Posterior vena cava (tissue), 2 donors: ENCODE data around the gene FCN1. TPM values are rescaled to one million over a fixed set of nuclear protein-coding genes. Genes with fewer than 3 reads are reported as not detected.

ENCODE experiments used
- DNase-seq: peaks from one replicate; pipeline ENCODE4 v3.0.0-alpha.2; 2020; ENCODE audit warnings: low spot score
- intact Hi-C, 2 donors: fragments of 100-400 bp; cut with DNase I; formaldehyde crosslinking; loops; one replicate each; pipeline versions ENCODE4 v1.14.1 to v1.14.2; 2022 to 2023
- long read RNA-seq, 2 donors: library from polyadenylated mRNA; unstranded; transcript quantifications; one replicate each; pipeline ENCODE4 v2.0.0, GENCODE V29; 2020 to 2021
- total RNA-seq, 2 donors: library from RNA; stranded (reverse); fragmentation: NEBNext Ultra II Directional; extraction: Animal tissue kit (Norgen Biotek cat#: 25700); gene quantifications; one replicate each; pipeline ENCODE4 v1.2.1, GENCODE V29; 2021
- donor health status: DM: yes; HTN: yes; CAD: no.
- donor health status: DM: yes; HTN: yes; CAD: no.

The FCN1 gene
- total RNA-seq, result 10 to 100 TPM in 1 of 2 donors, 1 to 10 TPM in 1; 7.1 to 16.5 TPM
- long read RNA-seq, donor 1, partial matches to known transcripts, result 1 of 10 reads
- long read RNA-seq, donor 1, other reads (novel, unspliced or antisense), result 6 of 10 reads
- long read RNA-seq, donor 2, transcript FCN1-201 (9 exons, 1,286 nt), result major isoform, 28 of 30 reads
- long read RNA-seq, donor 2, partial matches to known transcripts, result 0 of 30 reads
- long read RNA-seq, donor 2, other reads (novel, unspliced or antisense), result 2 of 30 reads

- intact Hi-C loops, result loop anchor here in 1 of 2 donors (5.0 kb wide), 1 partner anchor 350 kb away; no protein-coding TSS in a partner anchor
- DNase-seq, result no peak
Observed at GRCh38 chr9:134917431-134918373, at the start of gene FCN1. TSS of gene FCN1 (minus strand) at chr9:134917912. CDS start at chr9:134917871, 41 bp downstream.

DNA sequence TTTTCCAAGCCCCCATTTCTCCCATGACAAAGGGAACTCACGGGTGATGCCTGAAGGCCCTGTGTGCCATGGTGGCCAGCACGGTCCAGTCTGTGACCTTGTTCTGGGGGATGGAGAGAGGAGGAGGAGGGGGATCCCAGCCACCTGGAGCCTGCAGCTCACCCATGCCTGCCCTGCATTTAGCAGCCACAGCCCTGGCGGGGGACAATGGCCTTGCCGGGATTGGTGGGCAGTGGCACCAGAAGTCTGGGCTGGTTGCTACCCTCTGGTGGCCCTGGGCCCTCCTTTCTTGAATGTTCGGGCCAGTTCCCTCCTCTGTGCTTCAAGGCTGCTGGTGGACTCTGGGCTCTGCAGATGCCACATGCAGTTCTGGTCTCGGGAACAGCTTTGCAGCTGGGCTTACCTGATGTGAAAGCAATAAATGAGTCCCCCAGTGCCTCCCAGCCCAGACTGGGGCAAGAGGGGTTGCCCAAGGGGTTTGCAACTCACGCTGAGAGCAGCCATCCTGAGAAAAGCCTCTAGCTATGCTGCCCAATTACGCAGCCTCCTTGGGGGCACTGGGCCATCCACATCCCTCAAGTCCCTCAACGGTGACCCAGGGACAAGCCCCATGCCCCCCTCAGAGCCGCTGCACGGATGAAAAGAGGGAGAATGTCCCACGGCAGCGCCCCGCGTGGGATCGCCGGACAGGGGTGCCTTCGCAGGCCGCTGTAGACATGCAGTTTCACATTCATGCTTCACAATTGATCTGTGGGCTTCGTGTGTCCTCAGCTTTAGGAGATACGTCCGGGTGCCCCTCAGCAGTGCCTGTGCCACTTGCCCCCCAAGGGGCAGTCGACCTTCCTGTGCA lies 49.2 kb upstream of the FCN1 start:
- DNase-seq, result peak; percentile 63
- intact Hi-C loops, result no loop called here

DNA sequence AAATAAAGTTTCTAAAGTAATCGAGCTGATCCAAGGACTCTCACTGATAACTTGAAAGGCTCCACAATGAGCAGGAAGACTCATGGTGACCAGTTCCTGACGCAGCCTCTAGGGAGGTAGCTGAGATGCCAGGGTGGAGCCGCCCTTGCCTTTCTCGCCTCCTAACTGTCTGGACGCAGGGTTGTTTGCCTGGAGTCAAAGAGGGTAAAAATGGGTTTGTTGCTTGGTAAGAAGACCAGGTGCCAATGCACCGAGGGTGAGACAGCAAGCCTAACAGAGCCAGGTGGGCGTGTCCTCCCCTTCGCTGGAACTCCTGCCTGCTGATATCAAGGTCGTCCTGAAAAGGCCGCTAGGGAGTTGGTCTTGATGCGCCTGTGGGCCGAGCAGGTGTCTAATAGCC lies 48.6 kb upstream of the FCN1 start:
- peak; percentile 43 for DNase-seq
- intact Hi-C loops, result no loop called here

GRCh38 chr9:134965851-134966250 lies 48.1 kb upstream of the FCN1 start:
- peak; percentile 60 for DNase-seq

DNA sequence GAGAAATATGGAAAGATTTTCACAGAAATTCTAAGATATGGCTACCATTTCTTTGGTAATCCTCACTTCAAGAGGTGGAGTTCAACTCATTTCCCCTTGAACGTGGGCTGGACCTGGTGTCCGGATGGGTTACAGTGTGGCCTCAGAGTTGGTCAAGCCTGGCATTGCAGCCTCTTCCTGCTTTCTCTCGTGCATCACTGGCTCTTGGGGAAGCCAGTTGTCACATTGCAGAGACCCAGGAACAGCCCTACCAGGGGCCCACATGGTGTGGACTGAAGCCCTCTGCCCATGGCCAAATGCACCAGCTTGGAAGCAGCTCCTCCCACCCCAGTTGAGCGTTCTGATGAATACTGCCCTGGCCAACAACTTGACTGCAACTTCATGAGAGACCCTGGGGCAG lies 47.7 kb upstream of the FCN1 start:
- intact Hi-C loops, result no loop called here
- DNase-seq, result peak; percentile 60

More at GRCh38 chr9:134965851-134966250, 48.1 kb upstream of the FCN1 start:
- intact Hi-C loops, result no loop called here

GRCh38 chr9:134964271-134965055 lies 46.8 kb upstream of the FCN1 start:
- intact Hi-C loops, result loop anchor here in 1 of 2 donors (5.0 kb wide), 1 partner anchor 833 kb away; no protein-coding TSS in a partner anchor
- peak; percentile 60 for DNase-seq

DNA sequence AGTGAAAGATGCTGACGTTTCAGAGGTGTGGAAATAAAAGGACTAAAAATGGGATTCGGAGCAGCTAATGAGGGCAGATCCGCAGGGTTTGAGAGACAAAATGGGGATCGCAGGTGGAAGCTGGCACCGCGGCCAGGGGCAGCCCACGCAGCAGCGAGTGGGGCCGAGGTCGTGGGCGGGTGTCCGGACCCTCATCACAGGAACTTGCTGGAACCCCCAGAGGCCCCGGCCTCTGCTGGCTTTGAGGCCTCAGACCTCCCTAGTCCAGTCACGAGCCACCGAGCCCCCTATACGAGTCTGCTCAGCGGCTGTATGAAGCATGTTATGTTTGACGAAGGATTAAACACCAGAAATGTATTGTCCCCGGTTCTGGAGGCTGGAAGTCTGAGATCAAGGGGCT lies 45.8 kb upstream of the FCN1 start:
- DNase-seq, result peak; percentile 51
- intact Hi-C loops, result loop anchor here in 1 of 2 donors (5.0 kb wide), 1 partner anchor 834 kb away; no protein-coding TSS in a partner anchor

DNA sequence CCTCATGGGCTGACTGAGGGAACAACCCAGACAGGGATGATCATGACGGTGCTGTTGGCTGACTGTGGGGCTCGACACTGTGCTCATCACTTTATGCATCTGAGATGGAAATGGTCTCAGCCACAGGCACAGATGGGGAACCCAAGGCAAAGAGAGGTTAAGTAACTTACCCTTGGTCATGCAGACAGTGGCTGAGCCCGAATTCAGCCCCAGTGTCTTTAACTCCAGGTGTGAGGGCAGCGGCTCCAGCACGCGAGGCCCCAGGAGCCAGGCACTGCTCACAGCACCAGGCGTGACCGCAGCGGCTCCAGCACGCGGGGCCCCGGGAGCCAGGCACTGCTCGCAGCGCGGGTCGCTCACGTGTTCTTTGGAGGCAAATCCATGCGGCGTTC lies 45.3 kb upstream of the FCN1 start:
- peak; percentile 41 for DNase-seq
- intact Hi-C loops, result loop anchor here in 1 of 2 donors (5.0 kb wide), 1 partner anchor 834 kb away; no protein-coding TSS in a partner anchor

DNA sequence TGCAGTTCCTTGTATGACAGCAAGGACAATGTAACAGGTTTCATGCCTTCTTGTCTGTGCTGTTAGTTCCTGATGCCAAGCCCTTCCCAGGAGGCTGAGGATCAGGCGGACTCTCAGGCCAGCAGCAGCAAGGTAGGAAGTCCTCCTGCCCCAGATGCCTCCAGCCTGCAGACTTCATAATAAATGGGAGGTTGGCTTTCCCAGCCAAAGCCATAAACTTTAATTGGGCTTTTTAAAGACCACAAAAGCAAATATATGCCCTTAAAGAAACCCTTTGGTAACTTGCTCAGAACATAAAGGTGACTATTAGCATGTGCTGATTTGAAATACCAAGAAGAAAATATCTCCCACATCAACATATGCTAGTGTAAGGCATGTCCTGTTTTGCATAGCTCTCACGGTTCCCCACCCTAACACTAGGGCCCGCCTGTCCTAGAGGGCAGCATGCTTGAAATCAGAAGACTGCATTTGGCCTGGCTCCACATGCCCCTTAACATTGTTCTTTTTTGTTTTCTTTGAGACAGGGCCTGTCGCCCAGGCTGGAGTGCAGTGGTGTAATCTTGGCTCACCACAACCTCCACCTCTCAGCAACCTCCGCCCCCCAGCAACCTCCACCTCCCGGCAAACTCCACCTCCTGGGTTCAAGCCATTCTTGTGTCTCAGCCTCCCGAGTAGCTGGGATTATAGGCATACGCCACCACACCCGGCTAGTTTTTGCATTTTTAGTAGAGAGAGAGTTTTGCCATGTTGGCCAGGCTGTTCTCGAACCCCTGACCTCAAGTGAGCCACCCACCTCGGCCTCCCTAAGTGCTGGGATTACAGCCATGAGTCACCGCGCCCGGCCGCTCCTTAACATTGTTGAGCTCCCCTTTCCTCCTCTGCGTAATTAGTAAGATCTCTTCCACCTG lies 44.6 kb upstream of the FCN1 start:
- peak; percentile 69 for DNase-seq
- intact Hi-C loops, result loop anchor here in 1 of 2 donors (5.0 kb wide), 1 partner anchor 835 kb away; no protein-coding TSS in a partner anchor

GRCh38 chr9:134961331-134962064 lies 43.8 kb upstream of the FCN1 start:
- intact Hi-C loops, result loop anchor here in 1 of 2 donors (5.0 kb wide), 1 partner anchor 836 kb away; no protein-coding TSS in a partner anchor
- DNase-seq, result peak; percentile 65

- peak; percentile 64 for DNase-seq
- intact Hi-C loops, result loop anchor here in 1 of 2 donors (5.0 kb wide), 1 partner anchor 837 kb away; no protein-coding TSS in a partner anchor
Observed at GRCh38 chr9:134960701-134961181, 43.0 kb upstream of the FCN1 start.

- intact Hi-C loops, result loop anchor here in 1 of 2 donors (5.0 kb wide), 1 partner anchor 837 kb away; no protein-coding TSS in a partner anchor
- DNase-seq, result peak; percentile 56
Observed at GRCh38 chr9:134959971-134960310, 42.2 kb upstream of the FCN1 start.

- peak; percentile 45 for DNase-seq
Observed at GRCh38 chr9:134959126-134959970, 41.6 kb upstream of the FCN1 start.

GRCh38 chr9:134957945-134958227 lies 40.2 kb upstream of the FCN1 start:
- DNase-seq, result no peak
- intact Hi-C loops, result no loop called here

More at GRCh38 chr9:134959126-134959970, 41.6 kb upstream of the FCN1 start:
- intact Hi-C loops, result no loop called here

GRCh38 chr9:134957165-134957944 lies 39.6 kb upstream of the FCN1 start:
- DNase-seq, result no peak
- intact Hi-C loops, result no loop called here
